NB4 (cell line): ENCODE measurements around the gene PRR33.

ENCODE experiments used
- DNase-seq: peaks from one replicate; pipeline ENCODE4 v3.0.0; 2010; ENCODE audit warnings: low read depth
- H3K4me3 ChIP-seq: one replicate; pipeline ENCODE4 v1.5.1; 2011; ENCODE audit warnings: mild to moderate bottlenecking, low read depth, low read length, moderate library complexity
- MYC ChIP-seq: IDR thresholded peaks from 2 replicates; pipeline ENCODE4 v1.6.1; 2011; ENCODE audit warnings: low read depth, low read length
- POLR2A ChIP-seq: IDR thresholded peaks from 2 replicates; pipeline ENCODE4 v1.6.1; 2011; ENCODE audit warnings: mild to moderate bottlenecking; ENCODE audit not compliant: insufficient read length; ENCODE audit errors: extremely low read depth
- TF ChIP-seq, protein P1 (sequence below): IDR thresholded peaks from one replicate; pipeline ENCODE4 v1.5.1; 2012; ENCODE audit warnings: low read depth, low read length
- TF ChIP-seq, protein P2 (sequence below): IDR thresholded peaks from 2 replicates; pipeline ENCODE4 v1.6.1; 2011; ENCODE audit warnings: low read depth, low read length

The PRR33 gene

DNA sequence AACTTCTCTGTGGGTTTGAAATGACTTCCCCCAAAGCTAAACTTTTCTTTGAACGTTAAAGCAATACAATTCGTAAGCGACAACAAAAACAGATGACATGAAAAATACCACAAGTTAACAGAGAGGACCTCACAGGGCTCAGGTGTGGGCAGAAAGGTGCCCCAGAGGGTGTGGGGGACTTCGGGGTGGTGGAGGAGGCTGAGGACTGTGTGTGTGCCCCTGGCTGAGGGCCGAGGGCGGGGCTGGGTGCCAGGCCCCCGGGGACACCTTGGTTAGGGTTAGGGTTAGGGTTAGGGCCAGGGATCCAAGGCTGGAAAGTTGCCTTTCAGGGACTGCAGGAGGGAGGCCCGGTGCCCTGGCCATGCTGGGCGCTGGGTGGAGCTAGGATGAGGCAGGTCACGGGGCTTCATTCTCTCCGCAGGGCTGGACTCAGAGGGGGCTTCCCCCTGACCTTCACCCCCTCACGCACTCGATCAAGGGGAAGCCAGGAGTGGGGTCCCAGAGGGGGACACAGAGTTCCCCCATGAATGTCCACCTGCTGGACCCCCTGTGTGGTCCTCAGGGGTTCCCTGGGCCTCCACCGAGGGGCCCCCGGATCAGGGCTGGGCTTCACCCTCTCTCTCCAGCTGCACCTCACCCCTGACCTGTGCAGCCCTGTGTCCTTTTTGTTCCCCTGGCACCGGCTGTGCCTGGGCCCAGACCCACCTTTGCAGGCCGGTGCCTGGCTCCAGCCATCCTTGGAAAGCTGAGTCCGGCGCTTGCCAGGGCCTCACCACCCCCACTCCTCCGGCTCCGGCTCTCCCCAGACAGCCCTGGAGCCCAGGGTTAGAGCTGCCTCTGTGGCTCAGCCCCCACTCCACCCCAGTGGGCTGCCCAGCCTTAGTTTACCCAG lies 45.9 kb downstream of the PRR33 start:
- TF ChIP-seq POLR2A: no peak
- TF ChIP-seq, protein P1, sequence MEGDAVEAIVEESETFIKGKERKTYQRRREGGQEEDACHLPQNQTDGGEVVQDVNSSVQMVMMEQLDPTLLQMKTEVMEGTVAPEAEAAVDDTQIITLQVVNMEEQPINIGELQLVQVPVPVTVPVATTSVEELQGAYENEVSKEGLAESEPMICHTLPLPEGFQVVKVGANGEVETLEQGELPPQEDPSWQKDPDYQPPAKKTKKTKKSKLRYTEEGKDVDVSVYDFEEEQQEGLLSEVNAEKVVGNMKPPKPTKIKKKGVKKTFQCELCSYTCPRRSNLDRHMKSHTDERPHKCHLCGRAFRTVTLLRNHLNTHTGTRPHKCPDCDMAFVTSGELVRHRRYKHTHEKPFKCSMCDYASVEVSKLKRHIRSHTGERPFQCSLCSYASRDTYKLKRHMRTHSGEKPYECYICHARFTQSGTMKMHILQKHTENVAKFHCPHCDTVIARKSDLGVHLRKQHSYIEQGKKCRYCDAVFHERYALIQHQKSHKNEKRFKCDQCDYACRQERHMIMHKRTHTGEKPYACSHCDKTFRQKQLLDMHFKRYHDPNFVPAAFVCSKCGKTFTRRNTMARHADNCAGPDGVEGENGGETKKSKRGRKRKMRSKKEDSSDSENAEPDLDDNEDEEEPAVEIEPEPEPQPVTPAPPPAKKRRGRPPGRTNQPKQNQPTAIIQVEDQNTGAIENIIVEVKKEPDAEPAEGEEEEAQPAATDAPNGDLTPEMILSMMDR: no peak
- TF ChIP-seq, protein P2, sequence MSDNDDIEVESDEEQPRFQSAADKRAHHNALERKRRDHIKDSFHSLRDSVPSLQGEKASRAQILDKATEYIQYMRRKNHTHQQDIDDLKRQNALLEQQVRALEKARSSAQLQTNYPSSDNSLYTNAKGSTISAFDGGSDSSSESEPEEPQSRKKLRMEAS: no peak
- no peak for TF ChIP-seq MYC
- H3K4me3 ChIP-seq: no peak overlapping the region
- no peak for DNase-seq

DNA sequence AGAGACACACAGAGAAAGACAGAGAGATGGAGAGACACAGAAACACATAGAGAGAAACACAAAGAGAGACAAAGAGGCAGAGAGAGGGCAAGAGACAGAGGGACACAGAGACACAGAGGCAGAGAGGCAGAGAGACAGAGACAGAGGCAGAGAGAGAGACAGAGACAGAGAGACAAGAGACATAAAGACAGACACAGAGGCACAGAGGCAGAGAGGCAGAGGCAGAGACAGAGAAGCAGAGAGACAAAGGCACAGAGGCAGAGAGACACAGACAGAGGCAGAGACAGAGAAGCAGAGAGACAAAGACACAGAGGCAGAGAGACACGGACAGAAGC lies 46.6 kb downstream of the PRR33 start:
- H3K4me3 ChIP-seq: no peak overlapping the region
- TF ChIP-seq POLR2A (no peak), MYC (no peak)
- TF ChIP-seq, protein P2: no peak
- TF ChIP-seq, protein P1: no peak
- no peak for DNase-seq

DNA sequence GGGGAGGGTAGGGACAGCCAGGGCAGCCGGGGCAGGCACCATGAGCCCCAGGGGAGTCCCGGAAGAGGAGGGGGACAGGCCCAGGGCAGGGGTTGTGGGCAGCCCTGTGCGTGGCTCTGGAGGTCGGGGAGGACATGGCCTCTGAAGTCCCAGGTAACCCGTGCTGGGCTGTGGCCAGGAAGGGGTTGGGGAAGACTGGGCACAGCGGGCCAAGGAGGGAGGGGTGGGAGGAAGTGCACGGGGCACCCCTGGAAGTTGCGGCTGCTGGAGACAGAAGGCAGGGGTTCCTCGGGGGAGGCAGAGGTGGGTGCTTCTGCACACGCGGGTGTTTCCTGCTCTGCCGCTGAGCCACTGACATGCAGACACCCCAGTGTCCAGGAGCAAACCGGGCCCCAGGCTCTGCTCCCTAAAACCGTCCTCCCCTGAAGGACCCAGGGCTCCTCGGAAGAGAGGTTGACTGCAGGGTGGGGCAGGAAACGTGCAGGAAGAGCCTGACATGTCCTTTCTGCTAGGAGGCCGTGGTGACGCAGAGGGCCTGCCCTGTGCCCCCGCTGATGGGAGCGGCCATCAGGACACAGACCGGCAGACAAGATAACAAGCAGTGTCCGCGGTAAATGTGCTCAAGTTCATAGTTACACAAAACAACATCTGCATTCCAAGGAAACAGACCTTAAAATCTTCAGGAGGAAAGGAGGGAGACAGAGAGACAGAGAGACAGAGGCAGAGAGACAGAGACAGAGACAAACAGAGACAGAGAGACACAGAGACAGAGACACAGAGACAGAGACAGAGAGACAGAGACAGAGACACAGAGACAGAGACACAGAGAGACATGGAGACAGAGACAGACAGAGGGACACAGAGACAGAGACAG lies 47.2 kb downstream of the PRR33 start:
- H3K4me3 ChIP-seq: no peak overlapping the region
- TF ChIP-seq MYC (no peak), POLR2A (no peak)
- TF ChIP-seq, protein P2: no peak
- TF ChIP-seq, protein P1: no peak
- peak; percentile 63 for DNase-seq

DNA sequence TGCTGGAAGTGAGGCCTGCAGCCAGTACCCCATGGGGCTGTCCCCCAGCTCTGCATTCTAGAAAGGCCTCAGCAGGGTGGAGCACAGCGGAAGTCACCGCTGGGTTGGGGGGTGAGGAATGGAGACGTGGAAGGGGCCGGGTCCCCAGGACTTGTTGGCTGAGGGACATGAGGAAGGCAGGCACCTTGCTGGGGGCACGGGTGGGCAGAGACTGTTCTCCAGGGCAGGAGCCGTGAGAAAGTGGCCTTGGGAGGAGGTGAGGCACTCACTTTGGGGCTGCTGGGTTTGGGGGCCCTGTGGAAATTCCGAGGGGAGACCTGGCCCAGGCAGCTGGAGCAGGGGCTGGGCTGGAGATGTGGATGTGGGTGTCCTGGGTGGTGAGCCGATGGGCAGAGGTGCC lies 47.9 kb downstream of the PRR33 start:
- H3K4me3 ChIP-seq: no peak overlapping the region
- no peak for DNase-seq
- TF ChIP-seq, protein P1: no peak
- TF ChIP-seq, protein P2: no peak
- TF ChIP-seq POLR2A: no peak
- TF ChIP-seq MYC: no peak

DNA sequence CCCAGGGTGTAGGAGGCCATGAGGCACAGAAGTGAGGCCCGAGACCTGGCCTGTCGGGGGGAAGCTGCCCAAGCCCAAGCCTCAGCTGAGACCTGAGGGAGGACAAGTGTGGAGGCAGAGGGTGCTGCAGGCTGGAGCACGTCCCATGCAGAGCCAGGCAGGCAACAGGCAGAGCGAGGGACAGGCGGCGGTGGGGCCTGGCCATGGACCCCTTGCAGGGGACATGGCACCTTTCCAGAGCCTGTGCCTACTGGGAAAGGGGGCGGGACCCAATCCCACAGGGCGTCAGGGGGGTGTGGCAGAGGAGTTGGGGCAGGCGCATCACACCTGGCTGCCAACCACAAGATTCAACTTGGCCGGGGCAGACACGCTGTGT lies 48.6 kb downstream of the PRR33 start:
- DNase-seq: no peak
- no peak for TF ChIP-seq POLR2A
- TF ChIP-seq, protein P1: no peak
- TF ChIP-seq, protein P2: no peak
- no peak for TF ChIP-seq MYC
- H3K4me3 ChIP-seq: no peak overlapping the region
